ENCODE data around the gene MACF1.

Gene MACF1

GRCh38 chr1:39272798-39273469 is 68.4 kb downstream of the MACF1 start:
- TF ChIP-seq CTCF (IDR thresholded peaks at IDR 0.05; ENCODE audit: borderline replicate concordance, control extremely low read depth, extremely low read depth, insufficient read depth, missing control alignments) = no peak
- DNase-seq (ENCODE audit: low spot score) = no peak
- in situ Hi-C loops (cut with MboI; ENCODE audit: low sequenced_read_pairs, unreplicated experiment) = no loop called here

- in situ Hi-C loops (cut with MboI; ENCODE audit: low sequenced_read_pairs, unreplicated experiment) = no loop called here
- no peak for TF ChIP-seq CTCF (IDR thresholded peaks at IDR 0.05; ENCODE audit: borderline replicate concordance, control extremely low read depth, extremely low read depth, insufficient read depth, missing control alignments)
- DNase-seq (ENCODE audit: low spot score) = no peak
Measured at GRCh38 chr1:39275836-39276507, 71.5 kb downstream of the MACF1 start.

- no peak for TF ChIP-seq CTCF (IDR thresholded peaks at IDR 0.05; ENCODE audit: borderline replicate concordance, control extremely low read depth, extremely low read depth, insufficient read depth, missing control alignments)
- in situ Hi-C loops (cut with MboI; ENCODE audit: low sequenced_read_pairs, unreplicated experiment) = no loop called here
- DNase-seq (ENCODE audit: low spot score) = no peak
Measured at GRCh38 chr1:39277879-39278278, 73.4 kb downstream of the MACF1 start.

GRCh38 chr1:39282537-39283216 is 78.2 kb downstream of the MACF1 start:
- DNase-seq (ENCODE audit: low spot score) = no peak
- no peak for TF ChIP-seq CTCF (IDR thresholded peaks at IDR 0.05; ENCODE audit: borderline replicate concordance, control extremely low read depth, extremely low read depth, insufficient read depth, missing control alignments)
- in situ Hi-C loops (cut with MboI; ENCODE audit: low sequenced_read_pairs, unreplicated experiment) = no loop called here

GRCh38 chr1:39283858-39284257 is 79.4 kb downstream of the MACF1 start:
- in situ Hi-C loops (cut with MboI; ENCODE audit: low sequenced_read_pairs, unreplicated experiment) = no loop called here
- no peak for TF ChIP-seq CTCF (IDR thresholded peaks at IDR 0.05; ENCODE audit: borderline replicate concordance, control extremely low read depth, extremely low read depth, insufficient read depth, missing control alignments)
- no peak for DNase-seq (ENCODE audit: low spot score)

- TF ChIP-seq CTCF (IDR thresholded peaks at IDR 0.05; ENCODE audit: borderline replicate concordance, control extremely low read depth, extremely low read depth, insufficient read depth, missing control alignments) = no peak
- in situ Hi-C loops (cut with MboI; ENCODE audit: low sequenced_read_pairs, unreplicated experiment) = no loop called here
- DNase-seq (ENCODE audit: low spot score) = no peak
Measured at GRCh38 chr1:39287541-39287940, 83.0 kb downstream of the MACF1 start.

Data from GM13976 (cell line).